ENCODE measurements around the gene RTN3. TPM values are rescaled to one million over a fixed set of nuclear protein-coding genes. Genes with fewer than 3 reads are reported as not detected.
A peak's percentile ranks its signal among the peaks of the same experiment; 100 is the strongest.

Gene RTN3
- total RNA-seq, 1 donor from 2014 or later: 159 TPM

- H3K9me3 Mint-ChIP-seq (ENCODE audit: low read depth): no peaks in the 10 kb centered on the region
- H3K27ac Mint-ChIP-seq: peak overlapping the region; percentile 23
- H3K4me1 Mint-ChIP-seq (ENCODE audit: low read depth): peaks cover 11% of the 10 kb centered on the region
- H3K36me3 Mint-ChIP-seq (ENCODE audit: insufficient read depth): no peaks in the 10 kb centered on the region
- no peak for DNase-seq (ENCODE audit: low spot score, unreplicated experiment)
- H3K4me3 Mint-ChIP-seq (ENCODE audit: low read depth): no peak overlapping the region
- no peak for TF ChIP-seq CTCF (IDR thresholded peaks at IDR 0.05; ENCODE audit: unreplicated experiment)
- no peaks in the 10 kb centered on the region for H3K27me3 Mint-ChIP-seq
Observed at GRCh38 chr11:63710476-63711217, 29.3 kb downstream of the RTN3 start.

- DNase-seq (ENCODE audit: low spot score, unreplicated experiment): no peak
- Mint-ChIP-seq H3K27ac (no peak overlapping the region), H3K9me3 (ENCODE audit: low read depth) (no peaks in the 10 kb centered on the region), H3K27me3 (no peaks in the 10 kb centered on the region), H3K4me3 (ENCODE audit: low read depth) (no peak overlapping the region), H3K4me1 (ENCODE audit: low read depth) (peaks cover 9% of the 10 kb centered on the region), H3K36me3 (ENCODE audit: insufficient read depth) (peaks cover 2% of the 10 kb centered on the region)
- no peak for TF ChIP-seq CTCF (IDR thresholded peaks at IDR 0.05; ENCODE audit: unreplicated experiment)
Observed at GRCh38 chr11:63711838-63712237, 30.5 kb downstream of the RTN3 start.

GRCh38 chr11:63713766-63714165, 32.5 kb downstream of the RTN3 start:
- DNase-seq (ENCODE audit: low spot score, unreplicated experiment): no peak
- Mint-ChIP-seq H3K4me3 (ENCODE audit: low read depth) (no peak overlapping the region), H3K36me3 (ENCODE audit: insufficient read depth) (peaks cover 2% of the 10 kb centered on the region), H3K9me3 (ENCODE audit: low read depth) (no peaks in the 10 kb centered on the region), H3K27ac (no peak overlapping the region), H3K27me3 (no peaks in the 10 kb centered on the region), H3K4me1 (ENCODE audit: low read depth) (peaks cover 9% of the 10 kb centered on the region)
- no peak for TF ChIP-seq CTCF (IDR thresholded peaks at IDR 0.05; ENCODE audit: unreplicated experiment)

- no peak overlapping the region for H3K27ac Mint-ChIP-seq
- no peaks in the 10 kb centered on the region for H3K4me1 Mint-ChIP-seq (ENCODE audit: low read depth)
- no peak overlapping the region for H3K4me3 Mint-ChIP-seq (ENCODE audit: low read depth)
- DNase-seq (ENCODE audit: low spot score, unreplicated experiment): no peak
- H3K36me3 Mint-ChIP-seq (ENCODE audit: insufficient read depth): peaks cover 2% of the 10 kb centered on the region
- no peaks in the 10 kb centered on the region for H3K9me3 Mint-ChIP-seq (ENCODE audit: low read depth)
- H3K27me3 Mint-ChIP-seq: no peaks in the 10 kb centered on the region
- TF ChIP-seq CTCF (IDR thresholded peaks at IDR 0.05; ENCODE audit: unreplicated experiment): no peak
Observed at GRCh38 chr11:63716046-63716445, 34.7 kb downstream of the RTN3 start.

GRCh38 chr11:63719001-63719400, 37.7 kb downstream of the RTN3 start:
- Mint-ChIP-seq H3K27me3 (no peaks in the 10 kb centered on the region), H3K4me3 (ENCODE audit: low read depth) (no peak overlapping the region), H3K27ac (no peak overlapping the region), H3K9me3 (ENCODE audit: low read depth) (no peaks in the 10 kb centered on the region), H3K36me3 (ENCODE audit: insufficient read depth) (peaks cover 2% of the 10 kb centered on the region), H3K4me1 (ENCODE audit: low read depth) (no peaks in the 10 kb centered on the region)
- no peak for DNase-seq (ENCODE audit: low spot score, unreplicated experiment)
- TF ChIP-seq CTCF (IDR thresholded peaks at IDR 0.05; ENCODE audit: unreplicated experiment): no peak

Data from progenitor cell of endocrine pancreas (in vitro differentiated cells).